ENCODE data around the gene LRCH1.

The LRCH1 gene

DNA sequence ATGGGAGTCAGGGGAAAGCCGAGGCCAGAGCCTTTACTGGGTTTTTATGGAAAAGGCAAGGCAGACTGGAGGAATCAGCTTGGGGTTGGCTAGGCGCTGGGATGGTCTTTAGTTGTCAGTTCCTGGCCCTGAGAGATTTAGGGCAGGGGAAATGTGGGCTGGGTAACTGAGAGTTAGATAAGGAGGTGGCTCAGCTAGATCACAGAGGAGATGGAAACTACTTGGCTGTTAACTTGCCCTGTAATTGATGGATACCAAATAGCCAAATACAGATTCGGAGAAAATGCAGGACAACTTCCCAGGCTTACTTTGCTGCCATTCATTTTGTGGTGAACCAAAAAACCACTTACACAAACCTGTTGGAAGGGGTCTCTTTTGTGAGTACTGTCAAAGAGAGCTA lies 54.0 kb downstream of the LRCH1 start:
- H3K4me3 ChIP-seq (ENCODE audit: low read depth, low read length): no peak overlapping the region
- TF ChIP-seq CTCF (IDR thresholded peaks at IDR 0.05; ENCODE audit: low read depth, low read length, missing control alignments): no peak
- no peaks in the 10 kb centered on the region for H3K36me3 ChIP-seq (replicated peaks)
- DNase-seq: no peak
- in situ Hi-C loops (cut with HindIII; ENCODE audit: low pct_ligation_motif_present, low sequenced_read_pairs): no loop called here
- no peaks in the 10 kb centered on the region for H3K27me3 ChIP-seq (replicated peaks)
- no peak overlapping the region for H3K27ac ChIP-seq

DNA sequence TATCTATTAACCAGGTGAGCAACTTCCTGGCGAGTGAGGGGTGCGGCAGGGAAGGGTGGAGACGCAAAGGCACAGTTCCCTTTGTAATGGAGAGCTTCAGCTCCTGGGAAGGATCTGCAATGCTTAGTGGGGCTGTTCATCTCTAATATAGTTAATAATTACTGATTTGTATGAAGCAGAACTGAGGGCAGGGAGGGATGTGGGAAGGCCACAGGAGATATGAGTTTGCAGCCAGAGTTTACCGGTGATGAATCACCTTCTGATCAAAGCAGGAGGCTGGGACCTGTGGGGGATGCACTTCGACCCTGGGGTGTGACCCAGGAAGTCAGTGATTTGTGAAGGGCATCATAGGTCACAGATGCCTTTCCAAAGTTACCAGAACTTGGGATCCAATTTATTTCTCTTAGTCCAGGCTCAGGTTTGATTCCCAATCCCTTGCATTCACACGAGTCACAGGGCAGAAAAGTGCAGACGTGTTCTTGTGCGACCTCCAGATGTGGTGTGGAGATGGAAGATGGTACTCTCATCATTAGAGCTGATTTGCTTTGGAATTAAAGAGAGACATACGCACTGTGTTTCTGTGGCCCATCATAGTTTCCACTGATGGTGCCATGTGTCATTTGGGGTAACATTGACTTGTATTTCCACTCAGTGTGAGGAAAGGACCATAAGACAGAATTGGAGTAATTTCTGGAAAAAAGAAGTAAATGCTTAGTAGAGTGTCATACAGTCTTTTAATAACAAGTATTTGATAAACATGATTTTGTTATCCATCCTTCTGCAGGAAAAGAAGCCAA lies 55.0 kb downstream of the LRCH1 start:
- DNase-seq: no peak

GRCh38 chr13:46609052-46609451 lies 56.1 kb downstream of the LRCH1 start:
- H3K36me3 ChIP-seq (replicated peaks): no peaks in the 10 kb centered on the region
- H3K27ac ChIP-seq: no peak overlapping the region
- in situ Hi-C loops (cut with HindIII; ENCODE audit: low pct_ligation_motif_present, low sequenced_read_pairs): no loop called here
- DNase-seq: no peak
- H3K27me3 ChIP-seq (replicated peaks): no peaks in the 10 kb centered on the region
- no peak for TF ChIP-seq CTCF (IDR thresholded peaks at IDR 0.05; ENCODE audit: low read depth, low read length, missing control alignments)
- no peak overlapping the region for H3K4me3 ChIP-seq (ENCODE audit: low read depth, low read length)

More for the DNA sequence above, 55.0 kb downstream of the LRCH1 start:
- no peak for TF ChIP-seq CTCF (IDR thresholded peaks at IDR 0.05; ENCODE audit: low read depth, low read length, missing control alignments)
- Histone ChIP-seq H3K4me3 (ENCODE audit: low read depth, low read length) (no peak overlapping the region), H3K36me3 (replicated peaks) (no peaks in the 10 kb centered on the region), H3K27me3 (replicated peaks) (no peaks in the 10 kb centered on the region), H3K27ac (no peak overlapping the region)
- in situ Hi-C loops (cut with HindIII; ENCODE audit: low pct_ligation_motif_present, low sequenced_read_pairs): no loop called here

DNA sequence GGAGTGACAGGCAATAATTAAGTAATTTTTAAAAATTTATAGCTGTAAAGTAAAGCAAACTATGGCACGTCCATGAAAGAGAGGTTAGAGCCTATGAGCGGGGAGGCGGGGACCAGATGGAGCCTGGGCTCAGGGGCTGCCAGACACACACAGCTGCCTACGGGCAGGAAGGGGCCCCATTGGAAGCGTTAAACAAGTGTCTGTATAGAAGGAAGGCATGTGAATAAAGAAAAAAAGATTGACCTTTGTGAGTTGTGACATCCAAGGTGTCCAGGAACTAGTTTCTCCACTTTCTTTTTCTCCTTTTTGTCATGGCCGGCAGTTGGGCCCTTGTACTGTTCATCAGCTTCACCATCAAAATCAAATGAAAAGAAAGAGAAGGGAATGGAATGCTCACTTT lies 56.8 kb downstream of the LRCH1 start:
- no peaks in the 10 kb centered on the region for H3K36me3 ChIP-seq (replicated peaks)
- in situ Hi-C loops (cut with HindIII; ENCODE audit: low pct_ligation_motif_present, low sequenced_read_pairs): no loop called here
- H3K4me3 ChIP-seq (ENCODE audit: low read depth, low read length): no peak overlapping the region
- no peaks in the 10 kb centered on the region for H3K27me3 ChIP-seq (replicated peaks)
- TF ChIP-seq CTCF (IDR thresholded peaks at IDR 0.05; ENCODE audit: low read depth, low read length, missing control alignments): no peak
- DNase-seq: no peak
- no peak overlapping the region for H3K27ac ChIP-seq

- H3K36me3 ChIP-seq (replicated peaks): no peaks in the 10 kb centered on the region
- in situ Hi-C loops (cut with HindIII; ENCODE audit: low pct_ligation_motif_present, low sequenced_read_pairs): no loop called here
- no peaks in the 10 kb centered on the region for H3K27me3 ChIP-seq (replicated peaks)
- no peak overlapping the region for H3K27ac ChIP-seq
- H3K4me3 ChIP-seq (ENCODE audit: low read depth, low read length): no peak overlapping the region
- DNase-seq: no peak
- TF ChIP-seq CTCF (IDR thresholded peaks at IDR 0.05; ENCODE audit: low read depth, low read length, missing control alignments): no peak
Observed at GRCh38 chr13:46612267-46612666, 59.3 kb downstream of the LRCH1 start.

Data from brain microvascular endothelial cell (primary cell).